HepG2 (cell line): ENCODE measurements around the gene NEGR1.

Experiments
- BRF2 ChIP-seq: sonication (generic); formaldehyde crosslinking; IDR thresholded peaks from 2 replicates; pipeline ENCODE4 v1.8.1; 2022; ENCODE audit warnings: mild to moderate bottlenecking, missing genetic modification reagents
- CTCF ChIP-seq: sonication (generic); formaldehyde crosslinking; IDR thresholded peaks from 2 replicates; pipeline ENCODE4 v1.5.0; 2020; ENCODE audit warnings: mild to moderate bottlenecking, missing genetic modification reagents, moderate library complexity
- FOXO4 ChIP-seq: sonication (generic); formaldehyde crosslinking; conservative IDR thresholded peaks from 2 replicates; pipeline ENCODE4 v1.8.1; 2023; ENCODE audit warnings: missing genetic modification reagents
- NFYB ChIP-seq: sonication (generic); formaldehyde crosslinking; IDR thresholded peaks from 2 replicates; pipeline ENCODE4 v1.4.0; 2020; ENCODE audit warnings: missing genetic modification reagents
- PAX8 ChIP-seq: sonication (generic); formaldehyde crosslinking; IDR thresholded peaks from 2 replicates; pipeline ENCODE4 v1.8.0; 2022; ENCODE audit warnings: mild to moderate bottlenecking, missing genetic modification reagents, borderline replicate concordance
- PBX2 ChIP-seq: IDR thresholded peaks from 2 replicates; pipeline ENCODE4 v1.6.1; 2016; ENCODE audit warnings: control low read depth
- PREB ChIP-seq: sonication (generic); formaldehyde crosslinking; IDR thresholded peaks from 2 replicates; pipeline ENCODE4 v1.4.0; 2020; ENCODE audit warnings: missing genetic modification reagents

GRCh38 chr1:71695084-71695483 is 587.3 kb downstream of the NEGR1 start:
- TF ChIP-seq PREB (CRISPR knock-in tag): no peak
- no peak for TF ChIP-seq PBX2 (CRISPR knock-in tag)
- no peak for TF ChIP-seq FOXO4 (CRISPR knock-in tag)
- TF ChIP-seq CTCF (CRISPR knock-in tag): no peak
- TF ChIP-seq BRF2 (CRISPR knock-in tag): no peak
- TF ChIP-seq PAX8 (CRISPR knock-in tag): no peak
- no peak for TF ChIP-seq NFYB (CRISPR knock-in tag)
